Naive thymus-derived CD4-positive, alpha-beta T cell (primary cell): ENCODE results near the gene ADPRS. TPM values are rescaled to one million over a fixed set of nuclear protein-coding genes. Genes with fewer than 3 reads are reported as not detected.

ENCODE experiments used
- ATAC-seq: fragments of 150-1000 bp; cut with Tn5 transposase; 2 replicates; pipeline ENCODE4 v1.10.0; 2021; ENCODE audit warnings: mild to moderate bottlenecking, moderate library complexity
- CTCF ChIA-PET: fragments of 350-600 bp; sonication (Branson Sonifier 250); formaldehyde crosslinking; loops from one replicate; lab custom pipeline; 2021; ENCODE audit warnings: antibody characterized with exemption; lab: Charles Lee
- POLR2A ChIA-PET: fragments of 350-600 bp; sonication (Branson Sonifier 250); formaldehyde crosslinking; loops from one replicate; lab custom pipeline; 2021; ENCODE audit warnings: antibody characterized with exemption, inconsistent platforms; lab: Charles Lee
- DNase-seq, 9 donors: peaks; one replicate each; pipeline versions ENCODE4 v3.0.0 to v3.0.0-alpha.2; 2020 to 2022; ENCODE audit warnings: mixed read lengths in 1 of 9
- H3K27ac ChIP-seq: one replicate; pipeline ENCODE4 v1.7.0; 2013; ENCODE audit warnings: mild to moderate bottlenecking, low read depth, low read length, moderate library complexity
- H3K27me3 ChIP-seq, 2 donors: one replicate each; pipeline ENCODE4 v1.7.0; 2013; ENCODE audit warnings: low read length in 2 of 2, mild to moderate bottlenecking in 2 of 2, moderate library complexity in 2 of 2; ENCODE audit not compliant: control insufficient read depth in 2 of 2, insufficient read depth in 2 of 2
- H3K36me3 ChIP-seq, 3 experiments: 1 replicate in 2 of 3; 2 replicates in 1 of 3; pipeline ENCODE4 v1.7.0; 2013; ENCODE audit warnings: low read length in 3 of 3, mild to moderate bottlenecking in 3 of 3, moderate library complexity in 1 of 3; ENCODE audit not compliant: insufficient read depth in 3 of 3, control insufficient read depth in 2 of 3
- H3K4me1 ChIP-seq, 2 donors: one replicate each; pipeline ENCODE4 v1.7.0; 2013; ENCODE audit warnings: low read length in 2 of 2, mild to moderate bottlenecking in 2 of 2, moderate library complexity in 1 of 2; ENCODE audit not compliant: control insufficient read depth in 2 of 2, insufficient read depth in 2 of 2
- H3K4me3 ChIP-seq: 2 replicates; pipeline ENCODE4 v1.7.0; 2013; ENCODE audit warnings: mild to moderate bottlenecking, low read length
- H3K9me3 ChIP-seq, 3 experiments: 1 replicate in 2 of 3; 2 replicates in 1 of 3; pipeline ENCODE4 v1.7.0; 2013; ENCODE audit warnings: low read length in 3 of 3; ENCODE audit not compliant: control insufficient read depth in 2 of 3
- H3K27ac Mint-ChIP-seq, 9 donors: one replicate each; pipeline ENCODE4 v1.8.0; 2020 to 2022; ENCODE audit warnings: mixed read lengths in 9 of 9, mild to moderate bottlenecking in 8 of 9, moderate library complexity in 5 of 9, inconsistent platforms in 2 of 9
- H3K27me3 Mint-ChIP-seq, 5 donors: one replicate each; pipeline ENCODE4 v1.8.0; 2021 to 2022; ENCODE audit warnings: mixed read lengths in 5 of 5, mild to moderate bottlenecking in 1 of 5
- H3K36me3 Mint-ChIP-seq, 5 donors: one replicate each; pipeline ENCODE4 v1.8.0; 2020 to 2022; ENCODE audit warnings: mixed read lengths in 5 of 5, mild to moderate bottlenecking in 3 of 5, inconsistent platforms in 1 of 5
- H3K4me1 Mint-ChIP-seq, 7 donors: one replicate each; pipeline ENCODE4 v1.8.0; 2020 to 2022; ENCODE audit warnings: mixed read lengths in 7 of 7, mild to moderate bottlenecking in 3 of 7, inconsistent platforms in 1 of 7
- H3K4me3 Mint-ChIP-seq, 10 donors: one replicate each; pipeline ENCODE4 v1.8.0; 2020 to 2022; ENCODE audit warnings: mild to moderate bottlenecking in 10 of 10, mixed read lengths in 10 of 10, moderate library complexity in 6 of 10, inconsistent platforms in 2 of 10
- H3K9me3 Mint-ChIP-seq, 11 donors: one replicate each; pipeline ENCODE4 v1.8.0; 2020 to 2022; ENCODE audit warnings: mixed read lengths in 11 of 11, mild to moderate bottlenecking in 4 of 11, inconsistent platforms in 1 of 11, moderate library complexity in 1 of 11
- intact Hi-C, 2 donors: fragments of 100-400 bp; cut with micrococcal nuclease; formaldehyde crosslinking; loops; one replicate each; pipeline ENCODE4 v1.15.1; 2023
- polyA plus RNA-seq, 2 donors: library from polyadenylated mRNA; unstranded; fragments of 300-500 nt; fragmentation: Illumina TruSeq; gene quantifications; one replicate each; pipeline ENCODE4 v1.2.3, GENCODE V29; 2021
- total RNA-seq, 6 experiments: library from RNA in 5 of 6; stranded (reverse) in 5 of 6; gene quantifications; 1 replicate in 5 of 6; 2 replicates in 1 of 6; pipeline ENCODE4 v1.2.3 and lab custom pipeline; 2021 to 2026

Gene ADPRS
- total and polyA plus RNA-seq, 7 experiments from 2014 or later = 18.0 to 35.4 (median 24.2) TPM

DNA sequence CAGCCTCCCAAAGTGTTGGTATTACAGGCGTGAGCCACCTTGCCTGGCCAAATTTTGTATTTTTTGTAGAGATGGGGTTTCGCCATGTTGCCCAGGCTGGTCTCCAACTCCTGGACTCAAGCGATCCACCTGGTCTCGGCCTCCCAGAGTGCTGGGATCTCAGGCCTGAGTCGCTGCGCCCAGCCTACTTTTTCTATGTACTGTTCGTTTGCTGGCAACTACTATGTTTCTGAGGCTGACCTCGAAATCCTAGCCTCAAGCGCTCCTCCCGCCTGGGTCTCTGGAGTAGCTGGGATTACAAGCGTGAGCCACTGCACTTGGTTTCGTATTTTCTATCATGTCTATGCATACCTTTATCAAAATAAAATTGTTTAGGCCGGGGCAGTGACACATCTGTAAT is 5.5 kb upstream of the ADPRS start:
- H3K36me3 ChIP-seq = no peaks in the 10 kb centered on the region
- Mint-ChIP-seq H3K9me3 (no peaks in the 10 kb centered on the region), H3K4me1 (peaks cover 0 to 4% (median 0%) of the 10 kb centered on the region in 7 donors), H3K36me3 (no peaks in the 10 kb centered on the region), H3K27ac (no peak overlapping the region), H3K4me3 (peak overlapping the region in 2 of 10 donors; percentile 45 to 49), H3K27me3 (peaks cover 20 to 42% (median 33%) of the 10 kb centered on the region in 5 donors)
- no peak overlapping the region for H3K27ac ChIP-seq
- H3K4me1 ChIP-seq = peaks cover 1 to 2% of the 10 kb centered on the region in 2 donors
- no peaks in the 10 kb centered on the region for H3K9me3 ChIP-seq
- ChIA-PET POLR2A (no interaction called here), CTCF (no interaction called here)
- DNase-seq (no peak), ATAC-seq (no peak)
- no peak overlapping the region for H3K4me3 ChIP-seq
- peaks cover 0 to 5% of the 10 kb centered on the region in 2 donors for H3K27me3 ChIP-seq
- intact Hi-C loops = no loop called here

DNA sequence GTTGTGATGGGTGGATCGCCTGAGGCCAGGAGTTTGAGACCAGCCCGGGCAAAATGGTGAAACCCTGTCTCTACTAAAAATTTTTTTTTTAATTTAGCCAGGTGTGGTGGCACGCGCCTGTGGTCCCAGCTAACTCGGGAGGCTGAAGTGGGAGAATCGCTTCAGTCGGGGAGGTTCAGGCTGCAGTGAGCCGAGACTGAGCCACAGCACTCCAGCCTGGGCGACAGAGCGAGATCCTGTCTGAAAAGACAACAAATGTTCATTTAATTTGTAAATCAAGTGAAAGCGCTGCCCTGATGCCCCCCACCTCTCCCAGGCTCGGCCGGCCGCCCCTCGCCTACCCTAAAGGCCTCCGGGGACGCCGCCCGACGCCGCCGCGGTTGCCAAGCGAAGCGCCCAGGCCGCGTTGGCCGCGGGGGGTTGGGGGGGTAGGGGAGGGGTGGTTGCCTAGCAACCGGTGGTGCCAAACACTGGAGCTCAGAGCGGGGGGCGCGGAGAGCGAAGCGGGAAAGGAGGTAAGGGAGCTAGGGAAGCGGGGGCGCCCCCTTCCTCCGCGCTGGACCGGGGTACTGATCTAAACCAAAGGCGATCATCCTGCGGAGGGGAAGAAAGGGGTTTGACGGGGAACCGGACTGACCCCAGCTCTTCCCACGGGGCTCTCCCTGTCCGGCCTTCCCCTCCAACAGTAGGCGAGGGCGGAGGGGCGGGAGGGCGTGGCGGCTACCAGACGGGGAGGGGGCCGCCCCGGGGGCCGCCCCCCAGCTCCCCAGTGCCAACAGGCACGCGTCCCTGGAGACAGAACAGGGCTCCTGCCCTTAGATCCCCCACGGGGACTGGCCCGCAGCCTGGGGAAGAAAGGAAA is 4.8 kb upstream of the ADPRS start, which contains the start of gene TEKT2:
TEKT2 (plus strand) TSS at position 460 of the 862 bp plus-strand sequence. CDS start 828 bp downstream, outside the sequence.
- Mint-ChIP-seq H3K4me1 (peaks cover 0 to 4% (median 0%) of the 10 kb centered on the region in 7 donors), H3K4me3 (peak within 1 kb of the TSS in 4 of 10 donors; percentile 10 to 49 (median 40)), H3K36me3 (no peaks in the 10 kb centered on the region), H3K9me3 (no peaks in the 10 kb centered on the region), H3K27me3 (peaks cover 20 to 42% (median 32%) of the 10 kb centered on the region in 5 donors), H3K27ac (no peak within 1 kb of the TSS)
- ChIA-PET POLR2A (interaction anchor here (0.6 kb wide), 1 partner anchor 185 kb away, joined by 3 read pairs; no protein-coding TSS in a partner anchor), CTCF (interaction anchor here (1.5 kb wide), 1 partner anchor 202 kb away, joined by 3 read pairs; no protein-coding TSS in a partner anchor)
- no peak for ATAC-seq
- intact Hi-C loops = no loop called here
- peaks cover 0 to 2% (median 0%) of the 10 kb centered on the region in 3 experiments for H3K36me3 ChIP-seq
- no peak within 1 kb of the TSS for H3K4me3 ChIP-seq
- H3K4me1 ChIP-seq = peaks cover 4 to 5% of the 10 kb centered on the region in 2 donors
- no peak for DNase-seq
- no peaks in the 10 kb centered on the region for H3K9me3 ChIP-seq
- peaks cover 0 to 5% of the 10 kb centered on the region in 2 donors for H3K27me3 ChIP-seq
- H3K27ac ChIP-seq = no peak within 1 kb of the TSS

DNA sequence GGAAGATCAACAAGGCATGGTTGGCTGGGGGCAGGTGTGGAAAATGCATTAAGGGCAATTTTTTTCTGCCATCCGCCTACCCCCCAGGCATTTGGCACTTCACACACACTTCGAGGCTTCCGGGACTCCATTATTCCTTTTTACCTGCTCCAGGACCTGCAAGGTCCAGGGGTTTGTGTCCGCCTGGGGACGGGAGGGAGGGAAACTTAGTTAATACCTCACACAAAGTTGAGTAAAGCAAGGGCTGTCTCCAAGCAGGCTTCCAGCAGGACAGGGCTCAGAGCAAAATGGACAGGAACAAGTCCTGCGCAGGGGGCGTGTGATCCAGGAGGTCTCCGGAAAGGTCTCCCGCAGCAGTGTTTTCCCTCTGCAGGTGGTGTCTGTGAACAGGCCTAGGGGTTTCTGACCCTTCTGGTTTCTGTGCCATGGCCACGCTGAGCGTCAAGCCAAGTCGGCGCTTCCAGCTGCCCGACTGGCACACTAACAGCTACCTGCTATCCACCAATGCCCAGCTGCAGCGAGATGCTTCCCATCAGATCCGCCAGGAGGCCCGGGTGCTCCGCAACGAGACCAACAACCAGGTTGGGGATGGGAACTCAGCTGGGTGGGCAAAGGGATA is 4.1 kb upstream of the ADPRS start:
- Mint-ChIP-seq H3K27me3 (peaks cover 20 to 37% (median 32%) of the 10 kb centered on the region in 5 donors), H3K9me3 (peaks cover 0 to 2% (median 0%) of the 10 kb centered on the region in 11 donors), H3K27ac (no peak overlapping the region), H3K4me3 (peak overlapping the region in 4 of 10 donors; percentile 6 to 44 (median 22)), H3K4me1 (peaks cover 4 to 9% (median 5%) of the 10 kb centered on the region in 7 donors), H3K36me3 (peaks cover 0 to 2% (median 0%) of the 10 kb centered on the region in 5 donors)
- CTCF ChIA-PET = interaction anchor here (1.5 kb wide), 1 partner anchor 201 kb away, joined by 3 read pairs; no protein-coding TSS in a partner anchor
- Histone ChIP-seq H3K27ac (no peak overlapping the region), H3K4me1 (peaks cover 8% of the 10 kb centered on the region in 2 donors), H3K27me3 (peaks cover 0 to 5% of the 10 kb centered on the region in 2 donors), H3K9me3 (no peaks in the 10 kb centered on the region), H3K4me3 (no peak overlapping the region), H3K36me3 (peaks cover 0 to 6% (median 0%) of the 10 kb centered on the region in 3 experiments)
- no peak for ATAC-seq
- DNase-seq = peak in 1 of 9 donors; percentile 21
- POLR2A ChIA-PET = interaction anchor here (0.6 kb wide), 1 partner anchor 185 kb away, joined by 3 read pairs; no protein-coding TSS in a partner anchor
- intact Hi-C loops = loop anchor here (5.0 kb wide), 3 partner anchors 313 to 1608 kb away; partner anchors contain the start of genes CDCA8 (in 1 of the 2), KIAA0319L (in 1 of the 2), LSM10 (in 1 of the 2) and NCDN (in 1 of the 2)

DNA sequence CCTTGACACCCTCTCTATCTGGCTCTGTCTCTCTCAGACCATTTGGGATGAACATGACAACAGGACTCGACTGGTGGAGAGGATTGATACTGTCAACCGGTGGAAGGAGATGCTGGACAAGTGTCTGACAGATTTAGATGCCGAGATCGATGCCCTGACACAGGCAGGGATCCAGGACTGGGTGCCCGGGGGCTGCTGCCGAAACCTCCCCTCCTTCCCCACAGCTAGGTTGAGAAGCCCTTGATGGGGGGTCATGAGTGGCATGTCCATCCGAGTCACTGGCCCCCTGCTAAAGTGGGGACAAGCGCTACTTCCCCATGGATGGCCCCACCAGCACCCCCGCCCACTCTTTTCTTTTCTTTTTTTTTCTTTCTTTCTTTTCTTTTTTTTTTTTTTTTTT is 3.6 kb upstream of the ADPRS start:
- peaks cover 0 to 4% (median 0%) of the 10 kb centered on the region in 5 donors for H3K36me3 Mint-ChIP-seq
- Histone ChIP-seq H3K36me3 (peaks cover 0 to 6% (median 0%) of the 10 kb centered on the region in 3 experiments), H3K9me3 (no peaks in the 10 kb centered on the region), H3K27me3 (peaks cover 0 to 5% of the 10 kb centered on the region in 2 donors), H3K4me1 (peaks cover 11 to 13% of the 10 kb centered on the region in 2 donors), H3K4me3 (no peak overlapping the region), H3K27ac (no peak overlapping the region)
- intact Hi-C loops = loop anchor here (5.0 kb wide), 3 partner anchors 312 to 1607 kb away; partner anchors contain the start of genes CDCA8 (in 1 of the 2), KIAA0319L (in 1 of the 2), LSM10 (in 1 of the 2) and NCDN (in 1 of the 2)
- ATAC-seq (no peak), DNase-seq (peak in 1 of 9 donors; percentile 19)
- H3K27me3 Mint-ChIP-seq = peaks cover 20 to 37% (median 32%) of the 10 kb centered on the region in 5 donors
- H3K4me1 Mint-ChIP-seq = peaks cover 9 to 14% (median 10%) of the 10 kb centered on the region in 7 donors
- H3K27ac Mint-ChIP-seq = no peak overlapping the region
- H3K4me3 Mint-ChIP-seq = no peak overlapping the region
- CTCF ChIA-PET = interaction anchor here (1.5 kb wide), 1 partner anchor 201 kb away, joined by 3 read pairs; no protein-coding TSS in a partner anchor
- POLR2A ChIA-PET = interaction anchor here (0.6 kb wide), 1 partner anchor 268 kb away, joined by 6 read pairs; no protein-coding TSS in a partner anchor
- H3K9me3 Mint-ChIP-seq = peaks cover 0 to 2% (median 0%) of the 10 kb centered on the region in 11 donors

DNA sequence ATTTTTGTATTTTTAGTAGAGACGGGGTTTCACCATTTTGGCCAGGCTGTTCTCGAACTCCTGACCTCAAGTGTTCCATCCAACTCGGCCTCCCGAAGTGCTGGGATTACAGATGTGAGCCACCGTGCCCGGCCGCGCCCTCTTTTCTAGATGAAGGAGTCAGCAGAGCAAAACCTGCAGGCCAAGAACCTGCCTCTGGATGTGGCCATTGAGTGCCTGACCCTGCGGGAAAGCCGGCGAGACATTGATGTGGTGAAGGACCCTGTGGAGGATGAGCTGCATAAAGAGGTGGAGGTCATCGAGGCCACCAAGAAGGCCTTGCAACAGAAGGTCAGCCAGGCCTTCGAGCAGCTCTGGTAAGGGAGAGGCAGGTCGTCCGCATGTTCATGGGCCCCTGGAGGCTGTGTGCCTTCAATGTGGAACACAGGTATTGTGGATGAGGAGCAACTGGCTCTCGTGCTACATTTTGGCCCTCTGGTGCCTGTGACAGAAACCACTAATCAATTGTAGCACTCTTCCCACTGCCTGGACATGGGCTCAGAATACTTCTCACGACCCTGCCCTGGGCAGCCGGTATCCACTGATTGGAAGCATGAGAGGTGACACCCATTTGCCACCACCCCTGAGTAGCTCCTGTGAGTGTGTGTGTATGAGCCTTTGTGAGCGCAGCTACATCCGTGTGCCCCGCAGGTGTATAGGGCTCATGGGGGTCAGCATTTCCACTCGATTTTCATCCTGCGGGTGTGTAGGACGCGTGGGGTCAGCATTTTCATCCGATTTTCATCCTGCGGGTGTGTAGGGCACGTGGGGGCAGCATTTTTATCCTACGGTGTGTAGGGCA is 2.8 kb upstream of the ADPRS start:
- ChIA-PET POLR2A (interaction anchor here (0.6 kb wide), 1 partner anchor 268 kb away, joined by 6 read pairs; no protein-coding TSS in a partner anchor), CTCF (interaction anchor here (0.6 to 1.1 kb wide), 3 partner anchors 13 to 197 kb away, joined by 3 read pairs; no protein-coding TSS in a partner anchor)
- Mint-ChIP-seq H3K9me3 (peaks cover 0 to 2% (median 0%) of the 10 kb centered on the region in 11 donors), H3K36me3 (peaks cover 0 to 4% (median 0%) of the 10 kb centered on the region in 5 donors), H3K4me3 (peak overlapping the region in 7 of 10 donors; percentile 18 to 45 (median 32)), H3K27ac (peak overlapping the region in 3 of 9 donors; percentile 23 to 51 (median 48)), H3K27me3 (peaks cover 20 to 33% (median 32%) of the 10 kb centered on the region in 5 donors), H3K4me1 (peaks cover 11 to 16% (median 13%) of the 10 kb centered on the region in 7 donors)
- peak in 1 of 9 donors; percentile 20 for DNase-seq
- H3K27ac ChIP-seq = no peak overlapping the region
- H3K4me3 ChIP-seq = no peak overlapping the region
- H3K27me3 ChIP-seq = peaks cover 0 to 5% of the 10 kb centered on the region in 2 donors
- peaks cover 0 to 6% (median 0%) of the 10 kb centered on the region in 3 experiments for H3K36me3 ChIP-seq
- intact Hi-C loops = loop anchor here (5.0 kb wide), 3 partner anchors 311 to 1606 kb away; partner anchors contain the start of genes CDCA8 (in 1 of the 2), KIAA0319L (in 1 of the 2), LSM10 (in 1 of the 2) and NCDN (in 1 of the 2)
- no peaks in the 10 kb centered on the region for H3K9me3 ChIP-seq
- peaks cover 11 to 16% of the 10 kb centered on the region in 2 donors for H3K4me1 ChIP-seq
- ATAC-seq = no peak
